Heart left ventricle (tissue), 16 donors: ENCODE measurements around the gene ETF1. TPM values are rescaled to one million over a fixed set of nuclear protein-coding genes. Genes with fewer than 3 reads are reported as not detected.

Experiments
- ATAC-seq, 4 donors: fragments of 200-7000 bp; cut with Tn5 transposase; one replicate each; pipeline ENCODE4 v1.9.1; 2020 to 2022; ENCODE audit warnings: moderate library complexity in 4 of 4, mild to moderate bottlenecking in 3 of 4, moderate number of reproducible peaks in 1 of 4
- DNase-seq, 5 donors: peaks; one replicate each; pipeline ENCODE4 v3.0.0-alpha.2; 2020
- H3K27ac ChIP-seq, 12 donors: fragments of 200-600 bp; sonication (generic) in 4 of 12; one replicate each; pipeline versions ENCODE4 v1.5.0 to v1.8.0; 2016 to 2022; ENCODE audit warnings: mild to moderate bottlenecking in 2 of 12
- H3K27me3 ChIP-seq, 9 donors: fragments of 200-600 bp; sonication (generic) in 2 of 9; one replicate each; pipeline versions ENCODE4 v1.5.1 to v1.8.0; 2016 to 2022; ENCODE audit warnings: mild to moderate bottlenecking in 3 of 9
- H3K36me3 ChIP-seq, 9 donors: fragments of 200-600 bp; sonication (generic) in 2 of 9; one replicate each; pipeline versions ENCODE4 v1.5.0 to v1.8.0; 2018 to 2022; ENCODE audit warnings: mild to moderate bottlenecking in 2 of 9
- H3K4me1 ChIP-seq, 12 donors: fragments of 200-600 bp; sonication (generic) in 4 of 12; one replicate each; pipeline versions ENCODE4 v1.5.0 to v1.8.0; 2016 to 2022; ENCODE audit warnings: mild to moderate bottlenecking in 3 of 12
- H3K4me3 ChIP-seq, 12 donors: fragments of 200-600 bp; sonication (generic) in 4 of 12; one replicate each; pipeline versions ENCODE4 v1.5.0 to v1.8.0; 2017 to 2022; ENCODE audit warnings: mild to moderate bottlenecking in 9 of 12, moderate library complexity in 4 of 12
- H3K9me3 ChIP-seq, 12 donors: fragments of 200-600 bp; sonication (generic) in 4 of 12; one replicate each; pipeline versions ENCODE4 v1.5.0 to v1.8.0; 2016 to 2022; ENCODE audit warnings: mild to moderate bottlenecking in 1 of 12
- POLR2A ChIP-seq, 2 donors: fragments of 450-650 bp; IDR thresholded peaks; one replicate each; pipeline ENCODE4 v1.6.1; 2017; ENCODE audit warnings: antibody characterized with exemption in 2 of 2, mild to moderate bottlenecking in 2 of 2, moderate library complexity in 2 of 2
- WGBS, 4 donors: extraction: QIAGEN DNeasy Blood & Tissue Kit in 2 of 4; methylation state at CpG; one replicate each; pipeline versions ENCODE4 v1.1.5 to v1.1.7; 2013 to 2018; 5-methylcytosine and 5-hydroxymethylcytosine counted together
- intact Hi-C, 10 donors: fragments of 100-400 bp; cut with DNase I; formaldehyde crosslinking; loops; one replicate each; pipeline versions ENCODE4 v1.11.1 to v1.14.2; 2022
- polyA plus RNA-seq, 2 donors: library from polyadenylated mRNA; stranded (reverse); fragments of 200-250 nt; gene quantifications; one replicate each; pipeline ENCODE4 v1.2.3, GENCODE V29; 2013
- total RNA-seq, 9 donors: library from RNA; depleted of rRNA in 2 of 9; stranded (reverse); fragments of >200 nt in 2 of 9; fragmentation: NEBNext Ultra II Directional in 3 of 9; extraction: Animal tissue kit (Norgen Biotek cat#: 25700) in 3 of 9; gene quantifications; one replicate each; pipeline versions ENCODE4 v1.1.0 to v1.2.4, GENCODE V29; 2016 to 2023
- TF ChIP-seq, protein P1 (sequence below), 12 donors: fragments of 200-600 bp; sonication (generic) in 4 of 12; IDR thresholded peaks; one replicate each; pipeline versions ENCODE4 v1.5.0 to v1.8.0; 2018 to 2022; ENCODE audit warnings: antibody characterized with exemption in 12 of 12, mild to moderate bottlenecking in 5 of 12
- donor health status: ischemic (EF 13 %, LVEDD 7.1; RV severe dilation, severe dysfunction).
- donor health status: healthy with polysubstance abuse.
- donor health status: DM: no; HTN: yes; CAD: no.
- donor health status: DM: no; HTN: no; CAD: no.
- donor health status: ischemic (EF 25% LVEDD 6.9; RV normal size, moderate dysfunction).
- donor health status: ischemic (EF 25% LVEDD 5.7; RV mildly dilated, moderate dysfunction).
- donor health status: healthy.
- donor health status: DM: yes; HTN: yes; CAD: no.
- donor health status: ischemic (EF 35%, LVEDD 5.7; RV mildly dilated, moderate dysfunction).
- donor health status: nonischemic (EF 11% LVEDD 7.7; RV severe dilation, severe dysfunction).
- donor health status: DM: yes; HTN: yes; CAD: no.
- donor health status: PGD.
- donor health status: ischemic (EF 29% LVEDD 5.4; RV normal size, mild dysfunction).
- donor health status: nonischemic (EF 23%, LVEDD 6.1; RV moderate dilation, normal function).

Gene ETF1
- total and polyA plus RNA-seq, 11 donors: 19.0 to 116 (median 81.8) TPM

DNA sequence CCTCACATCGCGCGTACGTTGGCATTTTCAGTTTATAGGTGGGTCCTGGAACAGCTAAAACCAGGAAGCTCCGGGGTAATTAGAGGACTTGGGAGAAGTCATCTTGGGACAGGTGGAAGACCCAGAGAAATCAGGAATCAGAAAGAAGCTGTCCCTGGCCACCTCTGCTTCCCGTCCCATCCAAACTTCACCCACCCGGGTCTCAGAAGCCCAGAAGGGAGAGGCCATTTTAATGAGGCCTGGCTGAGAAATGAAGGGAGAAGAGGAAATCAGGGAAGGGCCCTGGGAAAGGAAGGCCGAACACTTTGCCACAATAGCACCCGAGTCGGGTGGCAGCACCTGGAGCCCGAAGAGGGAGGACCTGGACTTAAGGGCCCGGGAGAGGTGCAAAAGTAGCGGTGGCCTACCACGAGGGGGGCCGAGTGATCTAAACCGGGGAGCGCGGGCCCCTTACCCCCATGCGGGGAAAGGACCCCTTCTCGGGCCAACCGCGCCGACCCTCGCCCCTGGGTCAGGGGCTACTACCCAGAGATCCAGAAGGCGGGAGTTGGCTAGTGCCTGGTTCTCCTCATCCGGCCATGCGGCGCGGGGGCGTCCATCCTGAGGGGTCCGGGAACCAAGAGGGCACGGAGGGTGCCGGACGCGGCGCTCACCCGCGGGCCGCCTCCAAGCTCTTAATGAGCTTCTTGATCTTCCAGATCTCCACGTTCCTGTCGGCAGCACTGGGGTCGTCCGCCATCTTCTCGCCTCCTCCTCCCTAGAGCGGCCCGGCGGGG lies 668 bp downstream of the ETF1 start:
- intact Hi-C loops: loop anchor here in 5 of 10 donors (2.0 to 10.0 kb wide), 3 partner anchors 78 to 208 kb away; partner anchors contain the start of genes EGR1 (in 4 of the 5), CDC25C (in 1 of the 5) and FAM53C (in 1 of the 5)
- 0 to 1% (median 0%) methylated on average over 32 to 47 of the region's 47 CpGs for WGBS, 4 donors
- Histone ChIP-seq H3K27me3 (no peaks in the 10 kb centered on the region), H3K36me3 (peaks cover 0 to 19% (median 0%) of the 10 kb centered on the region in 9 donors), H3K4me1 (peaks cover 17 to 75% (median 58%) of the 10 kb centered on the region in 12 donors), H3K4me3 (peak overlapping the region; percentile 69 to 94 (median 84)), H3K9me3 (no peaks in the 10 kb centered on the region), H3K27ac (peak overlapping the region; percentile 90 to 100 (median 97))
- no peak for TF ChIP-seq POLR2A (IDR thresholded peaks at IDR 0.05)
- TF ChIP-seq, protein P1, sequence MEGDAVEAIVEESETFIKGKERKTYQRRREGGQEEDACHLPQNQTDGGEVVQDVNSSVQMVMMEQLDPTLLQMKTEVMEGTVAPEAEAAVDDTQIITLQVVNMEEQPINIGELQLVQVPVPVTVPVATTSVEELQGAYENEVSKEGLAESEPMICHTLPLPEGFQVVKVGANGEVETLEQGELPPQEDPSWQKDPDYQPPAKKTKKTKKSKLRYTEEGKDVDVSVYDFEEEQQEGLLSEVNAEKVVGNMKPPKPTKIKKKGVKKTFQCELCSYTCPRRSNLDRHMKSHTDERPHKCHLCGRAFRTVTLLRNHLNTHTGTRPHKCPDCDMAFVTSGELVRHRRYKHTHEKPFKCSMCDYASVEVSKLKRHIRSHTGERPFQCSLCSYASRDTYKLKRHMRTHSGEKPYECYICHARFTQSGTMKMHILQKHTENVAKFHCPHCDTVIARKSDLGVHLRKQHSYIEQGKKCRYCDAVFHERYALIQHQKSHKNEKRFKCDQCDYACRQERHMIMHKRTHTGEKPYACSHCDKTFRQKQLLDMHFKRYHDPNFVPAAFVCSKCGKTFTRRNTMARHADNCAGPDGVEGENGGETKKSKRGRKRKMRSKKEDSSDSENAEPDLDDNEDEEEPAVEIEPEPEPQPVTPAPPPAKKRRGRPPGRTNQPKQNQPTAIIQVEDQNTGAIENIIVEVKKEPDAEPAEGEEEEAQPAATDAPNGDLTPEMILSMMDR (IDR thresholded peaks at IDR 0.05): no peak
- DNase-seq: no peak
- peak in 1 of 4 donors; percentile 1 for ATAC-seq

DNA sequence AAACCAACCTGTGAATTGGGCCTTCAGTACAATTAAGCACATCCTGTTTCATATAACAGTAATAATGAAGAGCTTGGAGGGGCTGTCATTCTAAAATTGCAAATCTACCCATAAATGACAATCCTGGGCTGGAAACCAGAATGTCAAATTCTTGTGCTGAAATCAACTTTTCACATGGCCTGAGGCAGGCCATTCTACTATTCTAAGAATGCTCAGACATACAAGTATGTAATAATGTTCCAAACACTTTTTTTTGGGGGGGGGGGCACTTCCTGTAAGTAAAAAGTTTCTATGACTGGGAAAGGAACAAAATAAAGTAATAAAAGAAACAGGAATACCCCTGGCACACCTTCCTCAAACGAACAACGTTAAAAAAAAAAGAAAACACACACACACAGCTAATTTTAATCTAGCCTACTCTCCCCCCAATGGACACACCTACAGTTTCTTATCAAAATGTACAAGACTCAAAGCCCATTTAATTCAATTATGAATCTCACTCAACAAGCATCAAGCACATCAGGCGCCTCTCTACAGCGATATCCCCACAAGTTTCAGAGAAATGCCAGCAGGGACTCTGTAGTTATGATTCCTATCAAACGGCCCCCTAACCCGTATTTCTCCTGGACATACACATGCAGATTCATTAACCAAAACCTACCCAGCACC lies 1.4 kb downstream of the ETF1 start:
- WGBS, 4 donors: 5 to 9% (median 8%) methylated on average over 6 of the region's 6 CpGs
- Histone ChIP-seq H3K27ac (peak overlapping the region in 8 of 12 donors; percentile 90 to 100 (median 98)), H3K9me3 (no peaks in the 10 kb centered on the region), H3K4me1 (peaks cover 17 to 76% (median 59%) of the 10 kb centered on the region in 12 donors), H3K36me3 (peaks cover 0 to 19% (median 0%) of the 10 kb centered on the region in 9 donors), H3K4me3 (peak overlapping the region; percentile 69 to 94 (median 84)), H3K27me3 (no peaks in the 10 kb centered on the region)
- DNase-seq: no peak
- TF ChIP-seq, protein P1 (IDR thresholded peaks at IDR 0.05): no peak
- TF ChIP-seq POLR2A (IDR thresholded peaks at IDR 0.05): no peak
- no peak for ATAC-seq
- intact Hi-C loops: loop anchor here in 5 of 10 donors (2.0 to 10.0 kb wide), 3 partner anchors 77 to 207 kb away; partner anchors contain the start of genes EGR1 (in 4 of the 5), CDC25C (in 1 of the 5) and FAM53C (in 1 of the 5)

DNA sequence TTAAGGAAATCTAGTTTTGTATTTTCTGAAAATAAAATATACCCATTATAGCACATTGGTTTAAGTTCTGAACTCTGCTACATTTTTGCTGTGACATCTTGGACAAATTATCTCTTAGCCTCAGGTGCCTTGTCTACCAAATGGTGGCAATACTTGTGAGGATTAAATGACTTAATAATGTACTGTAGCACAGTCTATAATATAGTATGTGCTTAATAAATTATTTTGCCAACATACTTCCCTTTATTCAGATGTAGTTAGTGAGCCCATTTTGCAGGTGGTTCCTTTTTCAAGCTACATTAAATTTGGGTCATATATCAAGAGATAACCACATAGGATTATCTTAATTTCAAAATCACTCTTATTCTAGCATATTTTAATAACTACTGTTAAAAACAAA lies 3.2 kb downstream of the ETF1 start:
- DNase-seq: no peak
- H3K9me3 ChIP-seq: no peaks in the 10 kb centered on the region
- H3K36me3 ChIP-seq: peaks cover 0 to 26% (median 0%) of the 10 kb centered on the region in 9 donors
- no peak overlapping the region for H3K27ac ChIP-seq
- no peak for TF ChIP-seq POLR2A (IDR thresholded peaks at IDR 0.05)
- TF ChIP-seq, protein P1 (IDR thresholded peaks at IDR 0.05): no peak
- ATAC-seq: no peak
- H3K27me3 ChIP-seq: no peaks in the 10 kb centered on the region
- intact Hi-C loops: loop anchor here in 2 of 10 donors (5.0 to 10.0 kb wide), 2 partner anchors 77 to 205 kb away; partner anchors contain the start of genes CDC25C (in 1 of the 2) and FAM53C (in 1 of the 2)
- H3K4me3 ChIP-seq: no peak overlapping the region
- H3K4me1 ChIP-seq: peaks cover 11 to 66% (median 46%) of the 10 kb centered on the region in 12 donors
